Activated naive CD8-positive, alpha-beta T cell treated with anti-CD3 and anti-CD28 coated beads, Interleukin-2, amount 50 U/mL, for 16 hours (primary cell): ENCODE results near the gene SUPT16H.
"Not testable (repeated sequence)": the region's sequence is repeated elsewhere in the genome, so short reads cannot be mapped to it uniquely, and the experiment has no call there.

Source experiments
- DNase-seq: peaks from one replicate; pipeline ENCODE4 v3.0.0-alpha.2; 2020; ENCODE audit warnings: low read depth, low spot score

SUPT16H gene

DNA sequence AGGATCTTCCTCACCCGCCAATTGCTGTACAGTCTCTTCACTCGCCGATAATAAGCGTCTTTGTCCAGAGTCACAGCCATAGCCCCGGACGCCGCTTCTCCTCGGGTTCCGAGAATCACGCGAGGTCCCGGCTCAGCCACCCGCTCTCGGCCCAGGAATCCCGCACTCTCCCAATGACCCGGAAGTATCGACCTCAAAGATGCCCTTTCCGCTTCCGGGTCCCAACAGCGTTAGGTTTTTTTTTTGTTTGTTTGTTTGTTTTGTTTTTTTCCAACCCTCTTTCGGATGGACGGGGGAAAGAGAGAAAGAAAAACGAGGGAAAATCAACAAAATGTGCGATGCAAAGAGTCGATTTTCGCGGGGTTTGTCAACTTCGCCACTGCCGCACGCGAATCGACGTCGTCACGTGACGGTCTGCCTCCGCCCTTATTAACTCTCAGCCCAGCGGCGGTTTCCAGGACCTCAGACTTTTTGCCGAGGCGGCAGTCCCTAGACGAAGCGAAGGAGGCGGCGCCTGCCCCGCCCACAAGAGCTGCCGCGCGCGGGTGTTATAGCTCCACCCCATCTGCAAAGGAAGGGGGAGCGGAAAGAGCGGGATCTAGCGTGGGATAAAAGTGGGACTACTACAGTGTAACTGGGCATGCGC lies at the start of gene SUPT16H:
Gene SUPT16H, minus strand, starts transcription at position 172 of the 646 bp plus-strand sequence. Its CDS starts 92 bp downstream, at position 80.
- DNase-seq, result peak; percentile 87

GRCh38 chr14:21431126-21431525 lies 47.3 kb upstream of the SUPT16H start:
- DNase-seq, result no peak

GRCh38 chr14:21428930-21429329 lies 45.1 kb upstream of the SUPT16H start:
- no peak for DNase-seq

DNA sequence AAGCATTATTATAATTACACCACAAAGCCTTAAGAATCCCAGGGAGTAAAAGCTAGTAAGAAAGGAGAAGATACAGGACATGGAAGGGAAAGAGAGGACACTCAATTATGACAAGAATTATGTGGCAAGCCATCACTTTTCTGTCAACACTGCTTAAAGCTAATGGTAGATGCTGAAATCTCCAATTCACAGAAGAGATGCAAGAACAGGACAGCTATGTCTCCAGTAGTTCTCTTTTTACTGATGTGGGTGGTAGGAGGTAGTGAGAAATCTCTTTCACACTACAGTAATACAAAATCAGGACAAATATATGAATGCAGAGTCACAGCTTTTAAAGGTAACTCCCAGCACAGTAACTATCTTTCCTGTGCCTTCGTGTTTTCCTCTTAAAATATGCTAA lies 42.9 kb upstream of the SUPT16H start:
- no peak for DNase-seq

- DNase-seq, result no peak
Observed at GRCh38 chr14:21419528-21419927, 35.7 kb upstream of the SUPT16H start.

DNA sequence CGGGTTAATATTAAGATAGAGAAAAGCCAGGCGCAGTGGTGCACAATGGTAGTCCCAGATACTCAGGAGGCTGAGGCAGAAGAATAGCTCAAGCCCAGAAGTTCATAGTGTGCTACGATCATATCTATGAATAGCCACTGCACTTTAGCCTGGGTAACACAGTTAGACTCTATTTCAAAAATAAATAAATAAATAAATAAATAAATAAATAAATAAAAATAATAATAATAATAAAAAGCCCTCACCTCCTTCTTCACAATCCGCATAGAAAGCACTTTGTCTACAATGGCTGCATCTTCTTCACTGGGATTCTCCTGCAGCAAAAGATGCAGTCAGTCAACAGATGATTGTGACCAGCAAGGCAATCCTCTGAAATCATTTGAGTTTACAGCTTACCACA lies 31.5 kb upstream of the SUPT16H start:
- DNase-seq, result no peak

- DNase-seq, result no peak
Observed at GRCh38 chr14:21414137-21414631, 30.4 kb upstream of the SUPT16H start.

- DNase-seq, result no peak
Observed at GRCh38 chr14:21408147-21408546, 24.3 kb upstream of the SUPT16H start.

DNA sequence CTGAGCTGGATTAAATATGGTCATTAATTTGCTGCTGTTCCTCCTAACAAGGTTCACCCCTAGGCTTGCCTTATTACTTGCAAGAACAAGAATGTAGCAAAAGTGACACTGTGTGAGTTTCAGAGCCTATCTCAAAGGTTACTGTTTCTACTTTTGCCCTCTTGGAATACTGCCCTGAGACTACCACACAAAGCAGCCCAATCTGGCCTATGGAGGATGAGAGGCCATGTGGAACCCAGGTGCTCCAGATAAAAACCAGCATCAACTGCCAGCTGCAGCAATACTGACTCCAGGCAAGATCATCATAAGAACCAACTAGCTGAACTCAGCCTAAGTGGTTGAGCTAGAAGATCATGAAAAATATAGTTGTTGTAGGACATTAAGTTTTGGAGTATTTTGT lies 22.4 kb upstream of the SUPT16H start:
- DNase-seq, result no peak

DNA sequence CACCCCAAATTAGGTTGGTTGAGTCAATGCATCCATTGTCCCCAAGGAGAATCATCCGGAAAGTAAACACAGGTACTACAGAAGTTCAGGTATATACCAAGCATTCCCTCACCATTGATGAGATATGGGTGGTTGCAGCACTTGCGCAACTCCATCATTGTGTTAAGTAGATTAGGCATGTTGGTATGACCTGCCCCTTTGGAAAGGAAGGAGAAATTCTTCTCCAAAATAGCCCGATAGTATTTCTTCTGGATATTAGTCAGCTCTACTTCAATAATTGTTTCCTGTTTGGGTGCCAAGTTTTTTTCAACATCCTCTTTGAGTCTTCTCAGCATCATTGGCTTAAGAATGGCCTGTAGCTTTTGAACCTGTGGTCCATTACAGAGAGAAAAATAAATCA lies 21.3 kb upstream of the SUPT16H start:
- DNase-seq, result no peak

- DNase-seq, result no peak
Observed at GRCh38 chr14:21399311-21399870, 15.6 kb upstream of the SUPT16H start.

DNA sequence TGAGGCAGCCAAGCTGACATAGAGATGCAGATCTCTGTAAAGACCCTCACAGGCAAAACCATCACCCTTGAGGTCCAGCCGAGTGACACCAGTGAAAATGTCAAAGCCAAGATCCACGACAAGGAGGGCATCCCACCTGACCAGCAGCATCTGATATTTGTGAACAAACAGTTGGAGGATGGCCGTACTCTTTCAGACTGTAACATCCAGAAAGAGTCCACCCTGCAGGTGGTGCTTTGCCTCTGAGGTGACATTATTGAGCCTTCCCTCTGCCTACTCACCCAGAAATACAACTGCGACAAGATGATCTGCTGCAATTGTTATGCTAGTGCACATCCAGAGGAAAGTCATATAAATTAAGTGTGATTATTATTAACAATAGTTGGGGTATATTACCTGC lies 15.1 kb upstream of the SUPT16H start:
- no peak for DNase-seq

- DNase-seq, result no peak
Observed at GRCh38 chr14:21395450-21395849, 11.6 kb upstream of the SUPT16H start.

DNA sequence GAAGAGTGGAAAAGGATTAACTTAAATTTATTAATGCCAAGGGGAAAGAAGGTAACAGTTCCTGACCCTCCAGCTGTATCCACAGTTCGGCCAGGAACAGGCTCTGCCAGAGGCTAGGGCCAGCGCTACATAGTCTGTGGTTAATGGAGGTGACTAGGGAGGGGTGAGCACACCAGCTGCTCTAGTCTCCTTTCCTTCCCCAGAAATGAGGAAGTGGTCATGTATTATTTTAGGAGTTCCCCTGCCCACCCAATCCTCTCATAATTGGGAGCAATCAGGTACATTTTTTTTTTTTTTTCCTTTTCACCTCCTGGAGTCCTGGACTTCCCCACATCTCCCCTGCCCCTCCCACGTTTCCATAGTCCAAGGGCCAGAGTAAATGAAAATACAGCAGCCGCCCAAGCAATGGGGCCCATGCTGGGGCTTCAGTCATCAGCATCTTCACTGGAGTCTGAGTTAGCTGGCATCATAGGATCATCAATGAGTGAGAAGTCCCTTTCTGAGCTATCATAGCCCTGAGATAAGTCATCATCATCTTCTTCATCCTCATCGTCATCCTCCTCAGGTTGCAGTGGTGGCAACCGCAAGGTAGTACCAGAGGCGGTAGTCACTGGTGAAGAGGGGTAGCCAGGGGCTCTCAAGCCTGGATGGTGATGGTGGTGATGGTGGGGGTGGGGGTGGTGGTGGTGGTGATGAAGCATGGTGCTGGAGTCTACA lies 1.5 kb upstream of the SUPT16H start:
- no peak for DNase-seq

- no peak for DNase-seq
Observed at GRCh38 chr14:21384494-21384851, 654 bp upstream of the SUPT16H start.

- peak; percentile 19 for DNase-seq
Observed at GRCh38 chr14:21382886-21383847, 652 bp downstream of the SUPT16H start.

- no peak for DNase-seq
Observed at GRCh38 chr14:21382095-21382494, 1.7 kb downstream of the SUPT16H start.

- no peak for DNase-seq
Observed at GRCh38 chr14:21379338-21379737, 4.5 kb downstream of the SUPT16H start.

GRCh38 chr14:21373980-21374379 lies 9.8 kb downstream of the SUPT16H start:
- no peak for DNase-seq

GRCh38 chr14:21372814-21373213 lies 11.0 kb downstream of the SUPT16H start:
- DNase-seq, result not testable (repeated sequence)

- no peak for DNase-seq
Observed at GRCh38 chr14:21369949-21370679, 13.7 kb downstream of the SUPT16H start.
